Nephron progenitor cell (in vitro differentiated cells): Measurements from ENCODE around the gene FNDC3A.

ENCODE experiments used
- DNase-seq: peaks from one replicate; pipeline ENCODE4 v3.0.0; 2021
- H3K27ac Mint-ChIP-seq: 2 replicates; pipeline ENCODE4 v1.8.0; 2021; ENCODE audit warnings: mild to moderate bottlenecking, moderate library complexity, mixed read lengths
- H3K27me3 Mint-ChIP-seq: 2 replicates; pipeline ENCODE4 v1.8.0; 2021; ENCODE audit warnings: mild to moderate bottlenecking, low read depth, mixed read lengths; ENCODE audit not compliant: poor library complexity
- H3K36me3 Mint-ChIP-seq: 2 replicates; pipeline ENCODE4 v1.8.0; 2021; ENCODE audit warnings: low read depth, mixed read lengths
- H3K4me1 Mint-ChIP-seq: 2 replicates; pipeline ENCODE4 v1.8.0; 2021; ENCODE audit warnings: mixed read lengths
- H3K4me3 Mint-ChIP-seq: 2 replicates; pipeline ENCODE4 v1.8.0; 2021; ENCODE audit warnings: mild to moderate bottlenecking, moderate library complexity, mixed read lengths
- H3K9me3 Mint-ChIP-seq: 2 replicates; pipeline ENCODE4 v1.8.0; 2021; ENCODE audit warnings: mild to moderate bottlenecking, moderate library complexity, mixed read lengths
- CTCF ChIP-seq: fragments of 200-600 bp; sonication (generic); IDR thresholded peaks from 2 replicates; pipeline ENCODE4 v1.5.0; 2021; ENCODE audit warnings: antibody characterized with exemption

The FNDC3A gene

DNA sequence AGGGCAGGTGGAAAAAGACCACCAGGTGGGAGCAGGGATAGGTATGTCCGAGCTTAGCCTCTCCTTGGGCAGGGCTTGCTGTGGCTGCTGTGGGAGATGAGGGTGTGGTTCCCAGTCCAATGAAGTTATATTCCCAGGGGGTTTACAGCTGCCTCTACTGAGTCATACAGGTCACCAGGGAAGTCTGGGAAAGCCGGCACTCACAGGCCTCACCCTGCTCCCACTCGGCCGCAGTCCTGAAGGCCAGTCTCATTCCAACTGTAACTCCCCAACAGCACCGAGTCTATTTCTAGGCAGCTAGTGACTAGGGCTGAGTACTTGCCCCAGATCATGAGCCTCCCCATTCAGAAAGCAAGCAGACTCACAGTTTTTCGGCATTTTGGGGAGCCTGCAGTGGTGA, 77.1 kb downstream of the FNDC3A start:
- no peak overlapping the region for H3K27ac Mint-ChIP-seq
- no peak overlapping the region for H3K4me3 Mint-ChIP-seq
- no peaks in the 10 kb centered on the region for H3K4me1 Mint-ChIP-seq
- no peak for DNase-seq
- no peak for TF ChIP-seq CTCF
- H3K9me3 Mint-ChIP-seq, result peaks cover 46% of the 10 kb centered on the region
- peaks cover 69% of the 10 kb centered on the region for H3K36me3 Mint-ChIP-seq
- no peaks in the 10 kb centered on the region for H3K27me3 Mint-ChIP-seq

DNA sequence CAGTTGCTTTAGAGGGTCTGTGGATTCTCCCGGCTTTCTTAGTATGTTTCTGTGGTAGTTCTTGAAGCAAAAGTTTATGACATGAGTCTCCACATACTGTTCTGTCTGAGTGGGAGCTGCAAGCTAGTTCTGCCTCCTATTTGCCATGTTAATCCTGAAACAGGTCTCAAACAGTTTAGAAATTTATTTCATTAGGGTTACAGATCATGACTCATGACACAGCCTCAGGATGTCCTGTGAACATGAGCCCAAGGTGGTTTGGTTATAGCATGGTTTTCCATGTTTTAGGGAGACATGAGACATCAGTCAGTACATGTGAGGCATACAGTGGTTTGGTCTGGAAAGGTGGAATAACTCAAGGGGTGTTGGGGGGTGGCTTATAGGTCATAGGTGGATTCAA, 77.5 kb downstream of the FNDC3A start:
- H3K4me1 Mint-ChIP-seq, result no peaks in the 10 kb centered on the region
- no peaks in the 10 kb centered on the region for H3K27me3 Mint-ChIP-seq
- H3K36me3 Mint-ChIP-seq, result peaks cover 69% of the 10 kb centered on the region
- no peak for TF ChIP-seq CTCF
- H3K9me3 Mint-ChIP-seq, result peaks cover 42% of the 10 kb centered on the region
- no peak overlapping the region for H3K4me3 Mint-ChIP-seq
- no peak for DNase-seq
- H3K27ac Mint-ChIP-seq, result no peak overlapping the region

- Mint-ChIP-seq H3K27me3 (no peaks in the 10 kb centered on the region), H3K27ac (no peak overlapping the region), H3K36me3 (peaks cover 69% of the 10 kb centered on the region), H3K4me3 (no peak overlapping the region), H3K4me1 (no peaks in the 10 kb centered on the region), H3K9me3 (peaks cover 35% of the 10 kb centered on the region)
- no peak for DNase-seq
- no peak for TF ChIP-seq CTCF
These were observed 78.2 kb downstream of the FNDC3A start for GRCh38 chr13:49053906-49054305.

DNA sequence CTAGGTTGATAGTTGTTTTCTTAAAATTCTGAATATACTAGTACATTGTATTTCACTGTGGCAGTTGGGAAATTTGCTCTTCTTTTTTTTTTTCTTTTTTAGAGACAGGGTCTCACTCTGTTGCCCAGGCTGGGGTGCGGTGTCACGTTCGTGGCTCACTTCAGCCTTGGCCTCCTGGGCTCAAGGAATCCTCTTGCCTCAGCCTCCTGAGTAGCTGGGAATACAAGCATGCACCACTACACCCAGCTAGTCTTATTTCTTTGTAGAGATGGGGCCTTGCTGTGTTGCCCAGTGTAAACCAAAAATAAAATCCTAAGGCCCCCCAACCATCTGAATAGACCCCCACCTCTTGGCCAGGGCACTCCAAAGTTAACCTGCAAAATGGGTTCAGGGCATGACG, 79.3 kb downstream of the FNDC3A start:
- no peak for DNase-seq
- Mint-ChIP-seq H3K4me1 (no peaks in the 10 kb centered on the region), H3K9me3 (peaks cover 24% of the 10 kb centered on the region), H3K36me3 (peaks cover 61% of the 10 kb centered on the region), H3K4me3 (no peak overlapping the region), H3K27me3 (no peaks in the 10 kb centered on the region), H3K27ac (no peak overlapping the region)
- no peak for TF ChIP-seq CTCF

- Mint-ChIP-seq H3K4me3 (no peak overlapping the region), H3K4me1 (no peaks in the 10 kb centered on the region), H3K27me3 (no peaks in the 10 kb centered on the region), H3K36me3 (peaks cover 40% of the 10 kb centered on the region), H3K27ac (no peak overlapping the region), H3K9me3 (peaks cover 3% of the 10 kb centered on the region)
- no peak for TF ChIP-seq CTCF
- DNase-seq, result no peak
These were observed 81.5 kb downstream of the FNDC3A start for GRCh38 chr13:49057176-49057575.

DNA sequence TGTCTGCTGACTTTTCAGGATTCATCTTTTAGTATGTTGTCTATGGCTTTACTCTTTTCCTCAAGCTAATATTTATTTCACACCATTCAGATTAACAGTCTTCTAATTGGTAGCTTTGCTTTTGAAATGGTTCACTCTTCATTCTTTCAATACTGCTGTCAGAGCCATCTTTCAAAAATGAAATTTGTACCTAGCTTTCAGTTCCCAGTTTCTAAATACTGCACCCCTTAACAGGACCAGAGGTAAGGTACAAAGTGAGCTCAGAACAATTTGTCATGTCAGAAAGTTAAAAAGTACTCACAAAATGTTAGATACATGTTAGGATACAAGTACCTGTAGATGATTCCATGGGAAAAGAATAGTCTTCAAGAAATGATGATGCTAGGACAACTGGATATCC, 83.0 kb downstream of the FNDC3A start:
- Mint-ChIP-seq H3K27me3 (no peaks in the 10 kb centered on the region), H3K36me3 (peaks cover 35% of the 10 kb centered on the region), H3K4me1 (no peaks in the 10 kb centered on the region), H3K27ac (no peak overlapping the region), H3K9me3 (no peaks in the 10 kb centered on the region), H3K4me3 (no peak overlapping the region)
- no peak for TF ChIP-seq CTCF
- DNase-seq, result no peak
